Liver (tissue), 9 donors: ENCODE data around the gene LSM14B. TPM values are rescaled to one million over a fixed set of nuclear protein-coding genes. Genes with fewer than 3 reads are reported as not detected.

Experiments used
- DNase-seq: peaks from one replicate; pipeline ENCODE4 v3.0.0-alpha.2; 2017; ENCODE audit warnings: low spot score
- H3K27ac ChIP-seq, 2 donors: one replicate each; pipeline ENCODE4 v1.7.0; 2013; ENCODE audit warnings: inconsistent platforms in 2 of 2, low read length in 2 of 2, control low read depth in 1 of 2, low read depth in 1 of 2, mild to moderate bottlenecking in 1 of 2
- H3K27me3 ChIP-seq, 4 donors: one replicate each; pipeline versions ENCODE4 v1.6.1 to v1.7.0; 2013; ENCODE audit warnings: low read length in 3 of 4, inconsistent platforms in 1 of 4, mild to moderate bottlenecking in 1 of 4, moderate library complexity in 1 of 4; ENCODE audit not compliant: control insufficient read depth in 4 of 4, insufficient read depth in 4 of 4
- H3K36me3 ChIP-seq, 4 donors: one replicate each; pipeline versions ENCODE4 v1.6.1 to v1.7.0; 2013; ENCODE audit warnings: low read length in 3 of 4, mild to moderate bottlenecking in 3 of 4, low read depth in 1 of 4, moderate library complexity in 1 of 4; ENCODE audit not compliant: control insufficient read depth in 4 of 4, insufficient read depth in 3 of 4
- H3K4me1 ChIP-seq, 4 donors: one replicate each; pipeline versions ENCODE4 v1.6.1 to v1.7.0; 2013; ENCODE audit warnings: low read length in 3 of 4, mild to moderate bottlenecking in 3 of 4, moderate library complexity in 1 of 4; ENCODE audit not compliant: control insufficient read depth in 4 of 4, insufficient read depth in 4 of 4
- H3K4me3 ChIP-seq, 3 donors: one replicate each; pipeline versions ENCODE4 v1.6.1 to v1.7.0; 2013; ENCODE audit warnings: low read length in 3 of 3, control low read depth in 1 of 3, low read depth in 1 of 3, mild to moderate bottlenecking in 1 of 3
- H3K9ac ChIP-seq, 2 donors: one replicate each; pipeline ENCODE4 v1.7.0; 2013; ENCODE audit warnings: low read length in 2 of 2, mild to moderate bottlenecking in 2 of 2, moderate library complexity in 2 of 2, control low read depth in 1 of 2, low read depth in 1 of 2
- H3K9me3 ChIP-seq, 4 donors: one replicate each; pipeline versions ENCODE4 v1.6.1 to v1.7.0; 2013; ENCODE audit warnings: low read length in 3 of 4; ENCODE audit not compliant: control insufficient read depth in 4 of 4
- EGR1 ChIP-seq, 2 donors: IDR thresholded peaks; 2 replicates each; pipeline ENCODE4 v1.6.1; 2016 to 2018; ENCODE audit warnings: antibody characterized with exemption in 2 of 2, low read depth in 2 of 2
- FOXA1 ChIP-seq: IDR thresholded peaks from 2 replicates; pipeline ENCODE4 v1.6.1; 2016; ENCODE audit warnings: antibody characterized with exemption
- FOXA2 ChIP-seq: IDR thresholded peaks from 2 replicates; pipeline ENCODE4 v1.6.1; 2016; ENCODE audit warnings: antibody characterized with exemption
- GABPA ChIP-seq, 2 donors: IDR thresholded peaks in 1 of 2; conservative IDR thresholded peaks in 1 of 2; 2 replicates each; pipeline ENCODE4 v1.6.1; 2016; ENCODE audit warnings: antibody characterized with exemption in 2 of 2, mild to moderate bottlenecking in 1 of 2, moderate library complexity in 1 of 2
- HNF4A ChIP-seq, 2 donors: conservative IDR thresholded peaks; 2 replicates each; pipeline ENCODE4 v1.6.1; 2016; ENCODE audit warnings: antibody characterized with exemption in 2 of 2, mild to moderate bottlenecking in 2 of 2
- HNF4G ChIP-seq: IDR thresholded peaks from 2 replicates; pipeline ENCODE4 v1.6.1; 2016; ENCODE audit warnings: antibody characterized with exemption
- JUND ChIP-seq, 2 donors: IDR thresholded peaks; 2 replicates each; pipeline ENCODE4 v1.6.1; 2016; ENCODE audit warnings: antibody characterized with exemption in 2 of 2
- NR2F2 ChIP-seq: IDR thresholded peaks from 2 replicates; pipeline ENCODE4 v1.6.1; 2016; ENCODE audit warnings: antibody characterized with exemption
- RAD21 ChIP-seq, 2 donors: IDR thresholded peaks; 2 replicates each; pipeline ENCODE4 v1.6.1; 2016; ENCODE audit warnings: antibody characterized with exemption in 2 of 2, mild to moderate bottlenecking in 2 of 2
- RXRA ChIP-seq, 2 donors: IDR thresholded peaks; 2 replicates each; pipeline ENCODE4 v1.6.1; 2017 to 2018; ENCODE audit warnings: antibody characterized with exemption in 2 of 2, mild to moderate bottlenecking in 1 of 2
- SP1 ChIP-seq: IDR thresholded peaks from 2 replicates; pipeline ENCODE4 v1.6.1; 2018; ENCODE audit warnings: antibody characterized with exemption, mild to moderate bottlenecking
- TAF1 ChIP-seq: conservative IDR thresholded peaks from 2 replicates; pipeline ENCODE4 v1.6.1; 2016; ENCODE audit warnings: antibody characterized with exemption, mild to moderate bottlenecking
- YY1 ChIP-seq: IDR thresholded peaks from 2 replicates; pipeline ENCODE4 v1.6.1; 2016; ENCODE audit warnings: antibody characterized with exemption, mild to moderate bottlenecking
- WGBS: extraction: QIAGEN DNeasy Blood & Tissue Kit; methylation state at CpG from one replicate; pipeline ENCODE4 v1.1.7; 2013; 5-methylcytosine and 5-hydroxymethylcytosine counted together
- polyA plus RNA-seq, 2 donors: library from polyadenylated mRNA; stranded (reverse) in 1 of 2; unstranded in 1 of 2; fragments of 200-250 nt in 1 of 2; fragments of >200 nt in 1 of 2; fragmentation: Nextera tagmentation in 1 of 2; extraction: Ambion mirVana in 1 of 2; gene quantifications; one replicate each; pipeline versions ENCODE4 v1.2.1 to v1.2.3, GENCODE V29; 2013 to 2015
- total RNA-seq, 2 donors: library from RNA; depleted of rRNA; stranded (reverse); fragments of >200 nt; gene quantifications; one replicate each; pipeline ENCODE4 v1.2.3, GENCODE V29; 2014
- TF ChIP-seq, protein P1 (sequence below): fragments of 150-350 bp; IDR thresholded peaks from 2 replicates; pipeline ENCODE4 v1.5.1; 2017; ENCODE audit warnings: improper control_type of control experiment, low read depth, low read length; ENCODE audit not compliant: missing input control
- TF ChIP-seq, protein P2 (sequence below): IDR thresholded peaks from 2 replicates; pipeline ENCODE4 v1.6.1; 2016; ENCODE audit warnings: antibody characterized with exemption
- TF ChIP-seq, protein P3 (sequence below): IDR thresholded peaks from 2 replicates; pipeline ENCODE4 v1.6.1; 2016; ENCODE audit warnings: antibody characterized with exemption, mild to moderate bottlenecking
- TF ChIP-seq, protein P4 (sequence below): IDR thresholded peaks from 2 replicates; pipeline ENCODE4 v1.6.1; 2016; ENCODE audit warnings: antibody characterized with exemption
- TF ChIP-seq, protein P5 (sequence below): IDR thresholded peaks from 2 replicates; pipeline ENCODE4 v1.6.1; 2016; ENCODE audit warnings: antibody characterized with exemption
- donor health status: healthy.
- donor health status: healthy.
- donor health status: healthy.
- donor health status: healthy.
- donor health status: healthy.

The LSM14B gene
- total and polyA plus RNA-seq, 4 donors: 0.99 to 15.9 (median 13.3) TPM

DNA sequence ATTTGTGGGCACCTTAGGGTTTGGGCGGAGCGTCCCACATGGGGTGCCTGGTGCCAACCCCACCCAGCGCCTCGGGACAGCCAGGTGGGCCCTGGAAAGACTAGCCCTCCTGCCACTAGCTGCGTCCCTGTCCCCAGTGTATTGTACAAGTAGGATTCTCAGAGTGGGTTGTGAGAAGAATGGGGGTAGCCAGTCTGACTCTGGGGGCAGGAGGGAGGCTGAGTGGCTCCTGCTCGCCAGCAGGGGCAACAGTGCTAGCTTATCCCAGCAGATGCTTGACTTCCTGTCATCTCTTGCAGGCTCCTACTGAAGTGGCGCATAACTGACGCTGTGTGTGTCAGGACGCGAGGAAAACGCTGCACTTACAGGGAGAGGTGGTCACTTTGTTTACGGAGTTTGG, 11.6 kb downstream of the LSM14B start:
- DNase-seq: no peak
- H3K27ac ChIP-seq: peak overlapping the region in 1 of 2 donors; percentile 20
- no peak overlapping the region for H3K9ac ChIP-seq
- H3K36me3 ChIP-seq: peaks cover 19 to 78% (median 56%) of the 10 kb centered on the region in 4 donors
- TF ChIP-seq, protein P1, sequence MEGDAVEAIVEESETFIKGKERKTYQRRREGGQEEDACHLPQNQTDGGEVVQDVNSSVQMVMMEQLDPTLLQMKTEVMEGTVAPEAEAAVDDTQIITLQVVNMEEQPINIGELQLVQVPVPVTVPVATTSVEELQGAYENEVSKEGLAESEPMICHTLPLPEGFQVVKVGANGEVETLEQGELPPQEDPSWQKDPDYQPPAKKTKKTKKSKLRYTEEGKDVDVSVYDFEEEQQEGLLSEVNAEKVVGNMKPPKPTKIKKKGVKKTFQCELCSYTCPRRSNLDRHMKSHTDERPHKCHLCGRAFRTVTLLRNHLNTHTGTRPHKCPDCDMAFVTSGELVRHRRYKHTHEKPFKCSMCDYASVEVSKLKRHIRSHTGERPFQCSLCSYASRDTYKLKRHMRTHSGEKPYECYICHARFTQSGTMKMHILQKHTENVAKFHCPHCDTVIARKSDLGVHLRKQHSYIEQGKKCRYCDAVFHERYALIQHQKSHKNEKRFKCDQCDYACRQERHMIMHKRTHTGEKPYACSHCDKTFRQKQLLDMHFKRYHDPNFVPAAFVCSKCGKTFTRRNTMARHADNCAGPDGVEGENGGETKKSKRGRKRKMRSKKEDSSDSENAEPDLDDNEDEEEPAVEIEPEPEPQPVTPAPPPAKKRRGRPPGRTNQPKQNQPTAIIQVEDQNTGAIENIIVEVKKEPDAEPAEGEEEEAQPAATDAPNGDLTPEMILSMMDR: no peak
- TF ChIP-seq GABPA (IDR thresholded peaks at IDR 0.05 in 1 of 2, conservative IDR thresholded peaks at IDR 0.05 in 1 of 2): no peak
- TF ChIP-seq, protein P2, sequence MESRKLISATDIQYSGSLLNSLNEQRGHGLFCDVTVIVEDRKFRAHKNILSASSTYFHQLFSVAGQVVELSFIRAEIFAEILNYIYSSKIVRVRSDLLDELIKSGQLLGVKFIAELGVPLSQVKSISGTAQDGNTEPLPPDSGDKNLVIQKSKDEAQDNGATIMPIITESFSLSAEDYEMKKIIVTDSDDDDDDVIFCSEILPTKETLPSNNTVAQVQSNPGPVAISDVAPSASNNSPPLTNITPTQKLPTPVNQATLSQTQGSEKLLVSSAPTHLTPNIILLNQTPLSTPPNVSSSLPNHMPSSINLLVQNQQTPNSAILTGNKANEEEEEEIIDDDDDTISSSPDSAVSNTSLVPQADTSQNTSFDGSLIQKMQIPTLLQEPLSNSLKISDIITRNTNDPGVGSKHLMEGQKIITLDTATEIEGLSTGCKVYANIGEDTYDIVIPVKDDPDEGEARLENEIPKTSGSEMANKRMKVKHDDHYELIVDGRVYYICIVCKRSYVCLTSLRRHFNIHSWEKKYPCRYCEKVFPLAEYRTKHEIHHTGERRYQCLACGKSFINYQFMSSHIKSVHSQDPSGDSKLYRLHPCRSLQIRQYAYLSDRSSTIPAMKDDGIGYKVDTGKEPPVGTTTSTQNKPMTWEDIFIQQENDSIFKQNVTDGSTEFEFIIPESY: no peak
- TF ChIP-seq SP1: no peak
- TF ChIP-seq JUND (IDR thresholded peaks at IDR 0.05): no peak
- H3K4me3 ChIP-seq: no peak overlapping the region
- H3K27me3 ChIP-seq: no peaks in the 10 kb centered on the region
- H3K9me3 ChIP-seq: no peaks in the 10 kb centered on the region
- H3K4me1 ChIP-seq: peaks cover 4 to 20% (median 14%) of the 10 kb centered on the region in 4 donors
- 93% methylated on average over 12 of the region's 12 CpGs for WGBS

DNA sequence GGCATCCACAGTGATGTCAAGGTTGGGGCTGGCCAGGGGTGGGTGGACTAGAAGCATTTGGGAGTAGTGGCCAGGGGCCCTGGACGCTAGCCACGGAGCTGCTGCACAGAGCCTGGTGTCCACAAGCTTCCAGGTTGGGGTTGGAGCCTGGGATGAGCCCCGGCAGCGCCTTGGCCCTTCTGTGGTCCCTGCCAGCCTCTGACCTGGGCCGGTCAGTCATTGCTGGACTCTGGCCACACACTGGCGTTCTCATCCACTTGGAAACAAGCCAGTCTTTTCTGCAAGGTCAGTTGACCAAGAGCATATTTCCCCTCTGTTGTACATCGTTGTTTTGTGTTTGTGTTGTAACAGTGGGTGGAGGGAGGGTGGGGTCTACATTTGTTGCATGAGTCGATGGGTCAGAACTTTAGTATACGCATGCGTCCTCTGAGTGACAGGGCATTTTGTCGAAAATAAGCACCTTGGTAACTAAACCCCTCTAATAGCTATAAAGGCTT, 12.5 kb downstream of the LSM14B start:
- peaks cover 25 to 79% (median 59%) of the 10 kb centered on the region in 4 donors for H3K36me3 ChIP-seq
- TF ChIP-seq HNF4A (conservative IDR thresholded peaks at IDR 0.05) (peak; percentile 78 to 82), FOXA1 (no peak), HNF4G (no peak), YY1 (peak; percentile 72), JUND (IDR thresholded peaks at IDR 0.05) (peak in 1 of 2 donors; percentile 49), NR2F2 (no peak), RAD21 (IDR thresholded peaks at IDR 0.05) (peak; percentile 46 to 65), EGR1 (IDR thresholded peaks at IDR 0.05; ENCODE audit: low read depth in 2 of 2) (no peak), TAF1 (no peak), FOXA2 (peak; percentile 59), GABPA (IDR thresholded peaks at IDR 0.05 in 1 of 2, conservative IDR thresholded peaks at IDR 0.05 in 1 of 2) (peak in 1 of 2 donors; percentile 28), SP1 (peak; percentile 67), RXRA (IDR thresholded peaks at IDR 0.05) (peak; percentile 72 to 81)
- TF ChIP-seq, protein P1: no peak
- TF ChIP-seq, protein P3, sequence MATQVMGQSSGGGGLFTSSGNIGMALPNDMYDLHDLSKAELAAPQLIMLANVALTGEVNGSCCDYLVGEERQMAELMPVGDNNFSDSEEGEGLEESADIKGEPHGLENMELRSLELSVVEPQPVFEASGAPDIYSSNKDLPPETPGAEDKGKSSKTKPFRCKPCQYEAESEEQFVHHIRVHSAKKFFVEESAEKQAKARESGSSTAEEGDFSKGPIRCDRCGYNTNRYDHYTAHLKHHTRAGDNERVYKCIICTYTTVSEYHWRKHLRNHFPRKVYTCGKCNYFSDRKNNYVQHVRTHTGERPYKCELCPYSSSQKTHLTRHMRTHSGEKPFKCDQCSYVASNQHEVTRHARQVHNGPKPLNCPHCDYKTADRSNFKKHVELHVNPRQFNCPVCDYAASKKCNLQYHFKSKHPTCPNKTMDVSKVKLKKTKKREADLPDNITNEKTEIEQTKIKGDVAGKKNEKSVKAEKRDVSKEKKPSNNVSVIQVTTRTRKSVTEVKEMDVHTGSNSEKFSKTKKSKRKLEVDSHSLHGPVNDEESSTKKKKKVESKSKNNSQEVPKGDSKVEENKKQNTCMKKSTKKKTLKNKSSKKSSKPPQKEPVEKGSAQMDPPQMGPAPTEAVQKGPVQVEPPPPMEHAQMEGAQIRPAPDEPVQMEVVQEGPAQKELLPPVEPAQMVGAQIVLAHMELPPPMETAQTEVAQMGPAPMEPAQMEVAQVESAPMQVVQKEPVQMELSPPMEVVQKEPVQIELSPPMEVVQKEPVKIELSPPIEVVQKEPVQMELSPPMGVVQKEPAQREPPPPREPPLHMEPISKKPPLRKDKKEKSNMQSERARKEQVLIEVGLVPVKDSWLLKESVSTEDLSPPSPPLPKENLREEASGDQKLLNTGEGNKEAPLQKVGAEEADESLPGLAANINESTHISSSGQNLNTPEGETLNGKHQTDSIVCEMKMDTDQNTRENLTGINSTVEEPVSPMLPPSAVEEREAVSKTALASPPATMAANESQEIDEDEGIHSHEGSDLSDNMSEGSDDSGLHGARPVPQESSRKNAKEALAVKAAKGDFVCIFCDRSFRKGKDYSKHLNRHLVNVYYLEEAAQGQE: peak; percentile 68
- TF ChIP-seq, protein P4, sequence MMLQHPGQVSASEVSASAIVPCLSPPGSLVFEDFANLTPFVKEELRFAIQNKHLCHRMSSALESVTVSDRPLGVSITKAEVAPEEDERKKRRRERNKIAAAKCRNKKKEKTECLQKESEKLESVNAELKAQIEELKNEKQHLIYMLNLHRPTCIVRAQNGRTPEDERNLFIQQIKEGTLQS: no peak
- TF ChIP-seq, protein P2: peak; percentile 61
- TF ChIP-seq, protein P5, sequence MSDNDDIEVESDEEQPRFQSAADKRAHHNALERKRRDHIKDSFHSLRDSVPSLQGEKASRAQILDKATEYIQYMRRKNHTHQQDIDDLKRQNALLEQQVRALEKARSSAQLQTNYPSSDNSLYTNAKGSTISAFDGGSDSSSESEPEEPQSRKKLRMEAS: no peak
- peak overlapping the region in 1 of 2 donors; percentile 28 for H3K27ac ChIP-seq
- DNase-seq: peak; percentile 62
- H3K9me3 ChIP-seq: no peaks in the 10 kb centered on the region
- no peak overlapping the region for H3K4me3 ChIP-seq
- WGBS: 27% methylated on average over 11 of the region's 11 CpGs
- peaks cover 4 to 22% (median 14%) of the 10 kb centered on the region in 4 donors for H3K4me1 ChIP-seq
- no peak overlapping the region for H3K9ac ChIP-seq
- no peaks in the 10 kb centered on the region for H3K27me3 ChIP-seq
